GM12864 (cell line): ENCODE data around the gene KIAA1328.

ENCODE experiments used
- DNase-seq: peaks from one replicate; pipeline ENCODE4 v3.0.0-alpha.2; 2011; ENCODE audit warnings: low read depth
- H3K4me3 ChIP-seq: 2 replicates; pipeline ENCODE4 v1.5.1; 2011; ENCODE audit warnings: mild to moderate bottlenecking, low read depth, low read length, control low read depth
- TF ChIP-seq, protein P1 (sequence below): IDR thresholded peaks from 2 replicates; pipeline ENCODE4 v1.5.1; 2011; ENCODE audit warnings: low read depth, mild to moderate bottlenecking, moderate library complexity, low read length, control low read depth, inconsistent platforms; ENCODE audit errors: missing control alignments

Gene KIAA1328

DNA sequence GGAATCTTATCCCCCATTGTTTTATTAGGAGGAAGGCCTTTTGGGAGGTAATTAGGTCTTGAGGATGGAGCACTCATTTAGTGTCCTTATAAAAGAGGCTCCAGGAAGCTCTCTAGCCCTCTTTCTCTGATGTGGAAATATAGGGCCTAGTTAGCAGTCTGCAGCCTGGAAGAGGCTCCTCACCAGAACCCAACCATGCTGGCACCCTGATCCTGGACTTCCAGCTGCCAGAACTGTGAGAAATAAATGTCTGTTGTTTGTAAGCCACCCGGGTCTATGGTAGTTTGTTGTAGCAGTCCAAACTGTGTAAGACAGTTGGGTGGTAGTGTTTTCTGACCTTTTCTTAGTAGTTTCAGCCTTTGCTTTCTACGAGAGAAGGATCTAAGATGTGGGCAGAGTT is 100.7 kb downstream of the KIAA1328 start:
- TF ChIP-seq, protein P1, sequence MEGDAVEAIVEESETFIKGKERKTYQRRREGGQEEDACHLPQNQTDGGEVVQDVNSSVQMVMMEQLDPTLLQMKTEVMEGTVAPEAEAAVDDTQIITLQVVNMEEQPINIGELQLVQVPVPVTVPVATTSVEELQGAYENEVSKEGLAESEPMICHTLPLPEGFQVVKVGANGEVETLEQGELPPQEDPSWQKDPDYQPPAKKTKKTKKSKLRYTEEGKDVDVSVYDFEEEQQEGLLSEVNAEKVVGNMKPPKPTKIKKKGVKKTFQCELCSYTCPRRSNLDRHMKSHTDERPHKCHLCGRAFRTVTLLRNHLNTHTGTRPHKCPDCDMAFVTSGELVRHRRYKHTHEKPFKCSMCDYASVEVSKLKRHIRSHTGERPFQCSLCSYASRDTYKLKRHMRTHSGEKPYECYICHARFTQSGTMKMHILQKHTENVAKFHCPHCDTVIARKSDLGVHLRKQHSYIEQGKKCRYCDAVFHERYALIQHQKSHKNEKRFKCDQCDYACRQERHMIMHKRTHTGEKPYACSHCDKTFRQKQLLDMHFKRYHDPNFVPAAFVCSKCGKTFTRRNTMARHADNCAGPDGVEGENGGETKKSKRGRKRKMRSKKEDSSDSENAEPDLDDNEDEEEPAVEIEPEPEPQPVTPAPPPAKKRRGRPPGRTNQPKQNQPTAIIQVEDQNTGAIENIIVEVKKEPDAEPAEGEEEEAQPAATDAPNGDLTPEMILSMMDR = no peak
- DNase-seq = no peak
- no peak overlapping the region for H3K4me3 ChIP-seq

GRCh38 chr18:36931106-36931505 is 102.2 kb downstream of the KIAA1328 start:
- TF ChIP-seq, protein P1 = no peak
- no peak for DNase-seq
- H3K4me3 ChIP-seq = no peak overlapping the region

- TF ChIP-seq, protein P1 = no peak
- no peak overlapping the region for H3K4me3 ChIP-seq
- DNase-seq = no peak
These were observed 104.6 kb downstream of the KIAA1328 start for GRCh38 chr18:36933552-36933951.

- TF ChIP-seq, protein P1 = no peak
- no peak for DNase-seq
- H3K4me3 ChIP-seq = no peak overlapping the region
These were observed 106.0 kb downstream of the KIAA1328 start for GRCh38 chr18:36934884-36935283.

- no peak overlapping the region for H3K4me3 ChIP-seq
- DNase-seq = peak; percentile 10
- TF ChIP-seq, protein P1 = peak; percentile 69
These were observed 113.3 kb downstream of the KIAA1328 start for GRCh38 chr18:36942264-36942663.

DNA sequence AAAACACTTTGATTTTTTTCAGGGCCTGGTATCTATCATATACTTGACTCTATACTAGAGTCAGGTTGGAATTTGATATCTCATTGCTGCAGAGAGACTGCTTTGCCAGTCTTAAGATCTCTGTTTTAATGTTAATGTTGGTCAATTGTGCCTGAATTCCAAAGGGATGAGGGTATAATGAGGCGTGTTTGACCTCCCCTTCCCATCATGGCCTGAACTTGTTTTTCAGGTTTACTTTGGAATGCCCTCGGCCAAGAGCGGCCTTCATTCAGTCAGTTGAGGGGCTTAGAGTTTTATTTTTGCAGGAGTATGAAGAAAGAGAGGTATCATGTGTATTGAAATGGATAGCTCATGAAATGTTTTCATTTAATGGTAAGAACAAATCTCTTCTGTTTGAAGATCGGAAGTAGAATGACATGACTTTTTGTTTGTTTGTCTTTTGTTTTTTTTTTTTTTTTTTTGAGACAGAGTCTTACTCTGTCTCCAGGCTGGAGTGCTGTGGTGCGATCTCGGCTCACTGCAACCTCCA is 119.0 kb downstream of the KIAA1328 start:
- no peak overlapping the region for H3K4me3 ChIP-seq
- TF ChIP-seq, protein P1 = no peak
- DNase-seq = no peak

DNA sequence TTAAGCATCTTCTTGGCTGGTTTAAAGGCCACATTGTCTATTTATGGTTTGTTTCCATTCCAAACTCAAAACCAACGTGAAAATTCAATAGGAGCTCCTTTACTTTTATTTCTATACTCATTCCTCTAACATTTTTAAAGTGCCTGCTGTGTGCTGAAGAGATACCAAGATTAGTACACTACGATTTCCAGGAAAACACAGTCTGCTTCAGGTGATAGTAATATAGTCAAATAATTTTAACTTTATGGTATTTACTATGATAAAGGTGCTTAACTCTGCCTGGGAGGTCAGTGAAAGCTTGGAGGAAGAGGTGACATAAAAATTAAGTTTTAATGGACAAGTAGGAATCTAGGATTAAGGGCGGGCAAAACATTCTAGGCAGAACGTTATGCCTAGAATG is 121.4 kb downstream of the KIAA1328 start:
- DNase-seq = no peak
- TF ChIP-seq, protein P1 = no peak
- H3K4me3 ChIP-seq = no peak overlapping the region
